K562 (cell line): ENCODE results near the gene CSTPP1. TPM values are rescaled to one million over a fixed set of nuclear protein-coding genes. Genes with fewer than 3 reads are reported as not detected.
A peak's percentile ranks its signal among the peaks of the same experiment; 100 is the strongest.
"Not testable (repeated sequence)": the region's sequence is repeated elsewhere in the genome, so short reads cannot be mapped to it uniquely, and the experiment has no call there.

Experiments
- ATAC-seq: fragments of 200-7000 bp; cut with Tn5 transposase; 3 replicates; pipeline ENCODE4 v1.9.1; 2020; ENCODE audit warnings: moderate library complexity
- BruUV-seq: library from RNA; stranded (reverse); fragments of 400-500 nt; replicated peaks from 2 replicates; lab custom pipeline; 2021; lab: Mats Ljungman, UMichigan
- CTCF ChIA-PET: fragments of 300-600 bp; formaldehyde crosslinking; extraction: SDS; loops from one replicate; lab custom pipeline; 2021; ENCODE audit warnings: low intra/inter-chr PET ratio; lab: Yijun Ruan, JAX
- POLR2A ChIA-PET: fragments of 300-600, 350-650 bp; sonication (Branson Sonifier 250); formaldehyde crosslinking; extraction: SDS; loops from one replicate; lab custom pipeline; 2021; ENCODE audit warnings: antibody characterized with exemption, inconsistent platforms; lab: Yijun Ruan, JAX
- DNase-seq, 4 experiments: peaks; one replicate each; pipeline versions ENCODE4 v3.0.0 to v3.0.0-alpha.2; 2011 to 2018; ENCODE audit warnings: low spot score in 3 of 4, mixed read lengths in 3 of 4; ENCODE audit errors: extremely low read depth in 1 of 4
- FAIRE-seq: peaks from 2 replicates; lab custom pipeline; 2011; peaks lifted over from hg19 to GRCh38; lab: Jason Lieb, UNC
- H2AFZ ChIP-seq: 2 replicates; pipeline ENCODE4 v1.6.0; 2011; ENCODE audit warnings: low read depth, low read length, control low read depth, inconsistent platforms
- H3K27ac ChIP-seq: fragments of 200-600 bp; 3 replicates; pipeline ENCODE4 v1.8.0; 2011; ENCODE audit warnings: low read depth, mild to moderate bottlenecking, control low read depth, inconsistent platforms, low read length, moderate library complexity, mixed read lengths; ENCODE audit errors: extremely low read depth
- H3K27me3 ChIP-seq, 2 experiments: fragments of 300-600 bp in 1 of 2; 2 replicates in 1 of 2; 3 replicates in 1 of 2; pipeline versions ENCODE4 v1.6.0 to v1.8.0; 2011; ENCODE audit warnings: inconsistent platforms in 2 of 2, low read length in 2 of 2, mild to moderate bottlenecking in 1 of 2, mixed read lengths in 1 of 2, moderate library complexity in 1 of 2; ENCODE audit not compliant: control insufficient read depth in 2 of 2, insufficient read depth in 2 of 2
- H3K36me3 ChIP-seq: fragments of 300-600 bp; 3 replicates; pipeline ENCODE4 v1.8.0; 2011; ENCODE audit warnings: mild to moderate bottlenecking, low read length, inconsistent platforms; ENCODE audit not compliant: control insufficient read depth, insufficient read depth
- H3K4me1 ChIP-seq, 2 experiments: fragments of 200-600 bp in 1 of 2; replicated peaks in 1 of 2; 2 replicates in 1 of 2; 3 replicates in 1 of 2; pipeline versions ENCODE4 v1.5.1 to v1.8.0; 2011; ENCODE audit warnings: inconsistent platforms in 2 of 2, low read length in 2 of 2, mild to moderate bottlenecking in 1 of 2, mixed read lengths in 1 of 2, moderate library complexity in 1 of 2; ENCODE audit not compliant: control insufficient read depth in 2 of 2, insufficient read depth in 2 of 2
- H3K4me2 ChIP-seq: 2 replicates; pipeline ENCODE4 v1.6.1; 2011; ENCODE audit warnings: low read length, control low read depth, inconsistent platforms, mixed read lengths; ENCODE audit not compliant: insufficient read depth
- H3K4me3 ChIP-seq: fragments of 200-600 bp; sonication (generic), shearing (Covaris generic); 2 replicates; pipeline ENCODE4 v1.5.1; 2016; ENCODE audit warnings: control low read depth, inconsistent platforms
- H3K79me2 ChIP-seq: fragments of 200-600 bp; 3 replicates; pipeline ENCODE4 v1.8.0; 2011; ENCODE audit warnings: low read length, inconsistent platforms; ENCODE audit not compliant: control insufficient read depth, insufficient read depth
- H3K9ac ChIP-seq, 2 experiments: 2 replicates each; pipeline versions ENCODE4 v1.6.0 to v1.6.1; 2011; ENCODE audit warnings: low read depth in 2 of 2, low read length in 2 of 2, control low read depth in 1 of 2, inconsistent platforms in 1 of 2, mild to moderate bottlenecking in 1 of 2, mixed read lengths in 1 of 2; ENCODE audit not compliant: insufficient read depth in 1 of 2
- H3K9me1 ChIP-seq: one replicate; pipeline ENCODE4 v1.6.0; 2011; ENCODE audit warnings: inconsistent platforms, mild to moderate bottlenecking, low read length, moderate library complexity; ENCODE audit not compliant: control insufficient read depth, insufficient read depth
- H3K9me3 ChIP-seq: replicated peaks from 2 replicates; pipeline ENCODE4 v1.5.1; 2011; ENCODE audit warnings: low read depth, low read length, inconsistent platforms; ENCODE audit not compliant: control insufficient read depth, insufficient read depth
- H4K20me1 ChIP-seq: replicated peaks from 2 replicates; pipeline ENCODE4 v1.6.1; 2011; ENCODE audit warnings: low read length, inconsistent platforms, mixed read lengths; ENCODE audit not compliant: control insufficient read depth, insufficient read depth
- CBX1 ChIP-seq: sonication (generic); IDR thresholded peaks from 2 replicates; pipeline ENCODE4 v1.6.1; 2016; ENCODE audit warnings: antibody characterized with exemption, low read depth, mild to moderate bottlenecking
- FOSL1 ChIP-seq: fragments of 200-800 bp; sonication (Bioruptor generic); conservative IDR thresholded peaks from 2 replicates; pipeline ENCODE4 v1.6.1; 2016; ENCODE audit warnings: missing genetic modification characterization, missing compliant biosample characterization
- FOXJ2 ChIP-seq: fragments of 200-800 bp; sonication (Bioruptor generic); IDR thresholded peaks from 2 replicates; pipeline ENCODE4 v1.6.1; 2016; ENCODE audit warnings: missing genetic modification characterization, missing compliant biosample characterization
- HNRNPUL1 ChIP-seq: fragments of 200-400 bp; formaldehyde crosslinking; IDR thresholded peaks from 2 replicates; pipeline ENCODE4 v1.6.1; 2017; ENCODE audit warnings: low read length
- KAT7 ChIP-seq: sonication (generic); formaldehyde crosslinking; IDR thresholded peaks from 2 replicates; pipeline ENCODE4 v1.8.0; 2022; ENCODE audit warnings: missing genetic modification reagents, mild to moderate bottlenecking, borderline replicate concordance
- NFE2 ChIP-seq: IDR thresholded peaks from 2 replicates; pipeline ENCODE4 v1.6.1; 2014; ENCODE audit warnings: antibody characterized with exemption, low read depth
- SNRNP70 ChIP-seq: fragments of 200-400 bp; formaldehyde crosslinking; optimal IDR thresholded peaks from 2 replicates; pipeline ENCODE3; 2017; ENCODE audit warnings: low read depth, low read length
- ZNF121 ChIP-seq: sonication (generic); formaldehyde crosslinking; conservative IDR thresholded peaks from 2 replicates; pipeline ENCODE4 v1.8.0; 2022; ENCODE audit warnings: missing genetic modification reagents
- ZNF668 ChIP-seq: fragments of 250-450 bp; sonication (Bioruptor Pico); IDR thresholded peaks from 2 replicates; pipeline ENCODE4 v1.8.0; 2022; ENCODE audit warnings: mild to moderate bottlenecking, inconsistent platforms
- WGBS: fragments of 100-300 bp; shearing (Covaris generic); methylation state at CpG from one replicate; pipeline ENCODE4 v1.1.6; 2016; ENCODE audit warnings: low coverage, mixed read lengths; ENCODE audit not compliant: insufficient coverage; ENCODE audit errors: missing lambda C conversion rate; 5-methylcytosine and 5-hydroxymethylcytosine counted together
- in situ Hi-C: fragments of 300-500 bp; cut with MboI; formaldehyde crosslinking; loops from 4 replicates; pipeline ENCODE4 v1.15.0; 2018; ENCODE audit warnings: inconsistent platforms, mixed read lengths
- intact Hi-C: fragments of 100-400 bp; cut with micrococcal nuclease; formaldehyde crosslinking; loops from 2 replicates; pipeline ENCODE4 v1.14.2; 2022
- polyA plus RNA-seq, 8 experiments: library from polyadenylated mRNA; depleted of rRNA in 4 of 8; stranded (reverse) in 5 of 8; unstranded in 3 of 8; fragments of >200 nt; fragmentation: Nextera tagmentation in 2 of 8; fragmentation: Illumina TruSeq in 1 of 8; extraction: Ambion mirVana in 2 of 8; extraction: Trizol in 1 of 8; gene quantifications; 2 replicates each; pipeline versions ENCODE4 v1.2.1 to v1.2.3, GENCODE V29; 2011 to 2014; ENCODE audit warnings: inconsistent platforms in 1 of 8, missing spikeins in 1 of 8
- total RNA-seq, 7 experiments: library from RNA; depleted of rRNA in 6 of 7; stranded (reverse); fragments of >200 nt in 6 of 7; fragmentation: Illumina TruSeq in 2 of 7; extraction: Trizol in 2 of 7; gene quantifications; 2 replicates each; pipeline versions ENCODE4 v1.2.1 to v1.2.3, GENCODE V29; 2011 to 2021; ENCODE audit warnings: low replicate concordance in 1 of 7
- TF ChIP-seq, protein P1 (sequence below): fragments of 450-650 bp; IDR thresholded peaks from 2 replicates; pipeline ENCODE4 v1.6.1; 2018; ENCODE audit warnings: mild to moderate bottlenecking, low read depth; ENCODE audit not compliant: partially characterized antibody

The CSTPP1 gene
- total and polyA plus RNA-seq, 9 of the 15 experiments (the other 6 are each of a cell fraction or from before 2014, with no cell fraction given) = 6.5 to 17.8 (median 9.2) TPM

DNA sequence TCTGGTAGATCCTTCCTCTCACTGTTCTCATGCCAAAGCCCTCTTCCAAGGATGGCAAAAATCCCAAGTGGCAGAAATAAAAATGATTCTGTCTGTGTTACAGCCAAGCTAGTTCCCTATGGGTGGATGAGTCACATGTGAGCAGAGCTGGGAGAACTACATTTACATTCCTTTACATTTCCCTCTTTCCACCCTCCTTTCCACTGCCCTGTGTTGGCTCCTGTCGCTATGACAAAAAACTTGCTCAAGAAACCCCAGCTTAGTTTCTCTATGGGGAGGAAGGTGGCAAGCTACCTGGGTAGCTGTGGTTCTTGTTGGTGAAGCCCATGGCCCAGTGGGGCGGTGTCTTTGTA lies 268.1 kb downstream of the CSTPP1 start (continued):
- TF ChIP-seq, protein P1, sequence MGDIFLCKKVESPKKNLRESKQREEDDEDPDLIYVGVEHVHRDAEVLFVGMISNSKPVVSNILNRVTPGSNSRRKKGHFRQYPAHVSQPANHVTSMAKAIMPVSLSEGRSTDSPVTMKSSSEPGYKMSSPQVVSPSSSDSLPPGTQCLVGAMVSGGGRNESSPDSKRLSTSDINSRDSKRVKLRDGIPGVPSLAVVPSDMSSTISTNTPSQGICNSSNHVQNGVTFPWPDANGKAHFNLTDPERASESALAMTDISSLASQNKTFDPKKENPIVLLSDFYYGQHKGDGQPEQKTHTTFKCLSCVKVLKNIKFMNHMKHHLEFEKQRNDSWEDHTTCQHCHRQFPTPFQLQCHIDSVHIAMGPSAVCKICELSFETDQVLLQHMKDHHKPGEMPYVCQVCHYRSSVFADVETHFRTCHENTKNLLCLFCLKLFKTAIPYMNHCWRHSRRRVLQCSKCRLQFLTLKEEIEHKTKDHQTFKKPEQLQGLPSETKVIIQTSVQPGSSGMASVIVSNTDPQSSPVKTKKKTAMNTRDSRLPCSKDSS = no peak
- TF ChIP-seq ZNF668 (CRISPR knock-in tag) (no peak), KAT7 (CRISPR knock-in tag) (no peak), HNRNPUL1 (no peak), NFE2 (no peak), CBX1 (no peak), FOXJ2 (tag) (peak; percentile 54; the same call in 1 of the 2 replicates), FOSL1 (tag) (peak; percentile 81), SNRNP70 (no peak)
- TF ChIP-seq, all 486 proteins: peak for 3

DNA sequence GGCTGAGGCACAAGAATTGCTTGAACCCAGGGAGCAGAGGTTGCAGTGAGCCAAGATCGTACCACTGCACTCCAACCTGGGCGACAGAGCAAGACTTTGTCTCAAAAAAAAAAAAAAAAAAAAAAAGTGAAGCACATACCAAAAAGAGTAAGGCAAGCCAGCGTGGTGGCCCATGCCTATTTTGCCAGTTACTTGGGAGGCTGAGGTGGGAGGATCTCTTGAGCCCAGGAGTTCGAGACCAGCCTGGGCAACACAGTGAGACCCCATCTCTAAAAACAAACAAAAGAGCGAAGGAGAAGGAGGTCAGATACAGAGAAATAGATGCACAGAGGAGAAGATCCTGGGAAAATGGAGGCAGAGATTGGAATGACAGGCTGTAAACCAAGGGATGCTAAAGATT lies 270.0 kb downstream of the CSTPP1 start:
- H3K4me1 ChIP-seq, H3K79me2 ChIP-seq, H3K9me1 ChIP-seq, DNase-seq, H3K9ac ChIP-seq, intact Hi-C loops, CTCF ChIA-PET, H3K4me3 ChIP-seq, in situ Hi-C loops, H2AFZ ChIP-seq, H3K36me3 ChIP-seq, H3K4me2 ChIP-seq, H3K9me3 ChIP-seq, ATAC-seq, H3K27ac ChIP-seq, H4K20me1 ChIP-seq, FAIRE-seq, BruUV-seq: not testable (repeated sequence)
- H3K27me3 ChIP-seq = peaks cover 6 to 21% of the 10 kb centered on the region in 2 experiments; a peak in 4 of 5 replicates
- TF ChIP-seq ZNF121 (CRISPR knock-in tag) = peak; percentile 72
- POLR2A ChIA-PET = interaction anchor here (1.1 to 1.5 kb wide), 2 partner anchors 8 to 19 kb away, joined by 4 to 6 read pairs; partner anchors contain the start of gene DDB2
- WGBS = 7% methylated on average over 3 of the region's 5 CpGs
